Measurements from ENCODE around the gene MST1.

GRCh38 chr3:49642708-49643145 lies 46.5 kb downstream of the MST1 start:
- no peak for TF ChIP-seq CTCF (IDR thresholded peaks at IDR 0.05)
- no peak for TF ChIP-seq POLR2A (IDR thresholded peaks at IDR 0.05)
